Prostate gland (tissue), 2 donors: ENCODE results near the gene NUAK1.
A peak's percentile ranks its signal among the peaks of the same experiment; 100 is the strongest.

ENCODE experiments used
- CTCF ChIP-seq, 4 experiments: fragments of 200-600 bp in 2 of 4; fragments of 450-650 bp in 2 of 4; sonication (generic) in 2 of 4; IDR thresholded peaks; 1 replicate in 3 of 4; 2 replicates in 1 of 4; pipeline ENCODE4 v1.5.1; 2016 to 2019; ENCODE audit warnings: antibody characterized with exemption in 4 of 4, mild to moderate bottlenecking in 2 of 4, moderate library complexity in 2 of 4
- POLR2A ChIP-seq: fragments of 450-650 bp; IDR thresholded peaks from one replicate; pipeline ENCODE4 v1.6.1; 2016; ENCODE audit warnings: antibody characterized with exemption, mild to moderate bottlenecking
- POLR2AphosphoS5 ChIP-seq: sonication (generic); formaldehyde crosslinking; IDR thresholded peaks from one replicate; pipeline ENCODE4 v1.6.1; 2017; ENCODE audit warnings: antibody characterized with exemption

GRCh38 chr12:106035421-106035820, 103.3 kb downstream of the NUAK1 start:
- TF ChIP-seq POLR2A: no peak
- TF ChIP-seq CTCF (IDR thresholded peaks at IDR 0.05): no peak
- TF ChIP-seq POLR2AphosphoS5: peak; percentile 78
